GM06990 (cell line): ENCODE measurements around the gene TRIM61.

Source experiments
- DNase-seq: peaks from one replicate; pipeline ENCODE4 v3.0.0-alpha.2; 2011; ENCODE audit not compliant: insufficient read length; ENCODE audit errors: extremely low read depth
- H3K27me3 ChIP-seq: replicated peaks from 2 replicates; pipeline ENCODE4 v1.6.0; 2011; ENCODE audit warnings: low read length; ENCODE audit not compliant: control insufficient read depth, insufficient read depth
- H3K36me3 ChIP-seq: 2 replicates; pipeline ENCODE4 v1.5.1; 2011; ENCODE audit warnings: low read length; ENCODE audit not compliant: control insufficient read depth, insufficient read depth
- H3K4me3 ChIP-seq: replicated peaks from 2 replicates; pipeline ENCODE4 v1.5.1; 2011; ENCODE audit warnings: low read depth, mild to moderate bottlenecking, control low read depth, low read length
- TF ChIP-seq, protein P1 (sequence below): IDR thresholded peaks from 2 replicates; pipeline ENCODE4 v1.5.1; 2011; ENCODE audit warnings: low read length, control low read depth, mild to moderate bottlenecking, inconsistent platforms; ENCODE audit not compliant: insufficient read depth, poor library complexity, severe bottlenecking

Gene TRIM61

DNA sequence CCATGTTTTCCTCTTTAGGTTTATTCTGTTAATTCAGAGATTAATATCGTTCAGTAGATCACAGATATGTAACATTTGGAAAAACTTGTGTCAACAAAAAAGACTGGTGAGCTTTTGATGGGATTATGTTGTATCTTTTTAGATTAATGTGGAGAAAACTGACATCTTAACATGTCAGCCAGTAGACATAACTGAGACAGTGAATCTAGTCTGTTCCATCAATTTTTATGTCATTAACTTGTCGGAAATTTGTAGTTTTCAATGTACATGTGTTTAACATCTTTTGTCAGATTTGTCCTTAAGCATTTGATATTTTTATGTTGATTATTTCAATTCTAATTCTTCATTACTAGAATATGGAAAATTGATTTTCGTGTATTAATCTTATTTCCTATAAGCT, 58.5 kb downstream of the TRIM61 start:
- Histone ChIP-seq H3K27me3 (no peaks in the 10 kb centered on the region), H3K36me3 (no peaks in the 10 kb centered on the region), H3K4me3 (no peak overlapping the region)
- DNase-seq = no peak
- TF ChIP-seq, protein P1, sequence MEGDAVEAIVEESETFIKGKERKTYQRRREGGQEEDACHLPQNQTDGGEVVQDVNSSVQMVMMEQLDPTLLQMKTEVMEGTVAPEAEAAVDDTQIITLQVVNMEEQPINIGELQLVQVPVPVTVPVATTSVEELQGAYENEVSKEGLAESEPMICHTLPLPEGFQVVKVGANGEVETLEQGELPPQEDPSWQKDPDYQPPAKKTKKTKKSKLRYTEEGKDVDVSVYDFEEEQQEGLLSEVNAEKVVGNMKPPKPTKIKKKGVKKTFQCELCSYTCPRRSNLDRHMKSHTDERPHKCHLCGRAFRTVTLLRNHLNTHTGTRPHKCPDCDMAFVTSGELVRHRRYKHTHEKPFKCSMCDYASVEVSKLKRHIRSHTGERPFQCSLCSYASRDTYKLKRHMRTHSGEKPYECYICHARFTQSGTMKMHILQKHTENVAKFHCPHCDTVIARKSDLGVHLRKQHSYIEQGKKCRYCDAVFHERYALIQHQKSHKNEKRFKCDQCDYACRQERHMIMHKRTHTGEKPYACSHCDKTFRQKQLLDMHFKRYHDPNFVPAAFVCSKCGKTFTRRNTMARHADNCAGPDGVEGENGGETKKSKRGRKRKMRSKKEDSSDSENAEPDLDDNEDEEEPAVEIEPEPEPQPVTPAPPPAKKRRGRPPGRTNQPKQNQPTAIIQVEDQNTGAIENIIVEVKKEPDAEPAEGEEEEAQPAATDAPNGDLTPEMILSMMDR = no peak
